ENCODE results near the gene ADARB2.

- TF ChIP-seq CTCF (IDR thresholded peaks at IDR 0.05): no peak
- no peak for TF ChIP-seq ZFX (IDR thresholded peaks at IDR 0.05; ENCODE audit: borderline replicate concordance)
Observed at GRCh38 chr10:1448252-1448930, 288.9 kb downstream of the ADARB2 start.
